GM12875 (cell line): ENCODE measurements around the gene TTYH2.
"Not testable (repeated sequence)": the region's sequence is repeated elsewhere in the genome, so short reads cannot be mapped to it uniquely, and the experiment has no call there.

ENCODE experiments used
- H3K4me3 ChIP-seq: one replicate; pipeline ENCODE4 v1.5.1; 2011; ENCODE audit warnings: low read depth, low read length, control low read depth
- TF ChIP-seq, protein P1 (sequence below): IDR thresholded peaks from 2 replicates; pipeline ENCODE4 v1.5.1; 2011; ENCODE audit warnings: low read depth, mild to moderate bottlenecking, control low read depth, inconsistent platforms, low read length, moderate library complexity, borderline replicate concordance; ENCODE audit not compliant: insufficient read depth

Gene TTYH2

DNA sequence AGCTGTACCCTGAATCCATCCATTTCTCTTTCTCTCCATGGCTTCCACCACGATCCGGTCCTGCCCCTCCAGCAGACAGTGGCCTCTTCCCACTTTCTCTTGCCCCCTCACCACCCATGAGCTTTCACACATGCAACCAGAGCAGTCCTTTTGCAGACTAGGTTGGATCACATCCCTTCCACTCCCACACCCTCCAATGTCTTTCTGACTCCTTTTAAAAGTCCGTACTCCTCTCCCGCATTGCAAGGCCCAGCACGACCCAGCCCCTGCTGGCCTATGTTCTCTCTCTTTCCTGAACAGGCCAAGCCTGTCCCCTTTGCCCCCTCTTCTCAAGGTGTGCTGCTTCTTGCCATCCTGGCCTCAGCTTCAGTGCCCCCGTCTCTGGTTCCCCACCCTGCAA is 38.2 kb downstream of the TTYH2 start:
- no peak overlapping the region for H3K4me3 ChIP-seq
- TF ChIP-seq, protein P1, sequence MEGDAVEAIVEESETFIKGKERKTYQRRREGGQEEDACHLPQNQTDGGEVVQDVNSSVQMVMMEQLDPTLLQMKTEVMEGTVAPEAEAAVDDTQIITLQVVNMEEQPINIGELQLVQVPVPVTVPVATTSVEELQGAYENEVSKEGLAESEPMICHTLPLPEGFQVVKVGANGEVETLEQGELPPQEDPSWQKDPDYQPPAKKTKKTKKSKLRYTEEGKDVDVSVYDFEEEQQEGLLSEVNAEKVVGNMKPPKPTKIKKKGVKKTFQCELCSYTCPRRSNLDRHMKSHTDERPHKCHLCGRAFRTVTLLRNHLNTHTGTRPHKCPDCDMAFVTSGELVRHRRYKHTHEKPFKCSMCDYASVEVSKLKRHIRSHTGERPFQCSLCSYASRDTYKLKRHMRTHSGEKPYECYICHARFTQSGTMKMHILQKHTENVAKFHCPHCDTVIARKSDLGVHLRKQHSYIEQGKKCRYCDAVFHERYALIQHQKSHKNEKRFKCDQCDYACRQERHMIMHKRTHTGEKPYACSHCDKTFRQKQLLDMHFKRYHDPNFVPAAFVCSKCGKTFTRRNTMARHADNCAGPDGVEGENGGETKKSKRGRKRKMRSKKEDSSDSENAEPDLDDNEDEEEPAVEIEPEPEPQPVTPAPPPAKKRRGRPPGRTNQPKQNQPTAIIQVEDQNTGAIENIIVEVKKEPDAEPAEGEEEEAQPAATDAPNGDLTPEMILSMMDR: no peak

DNA sequence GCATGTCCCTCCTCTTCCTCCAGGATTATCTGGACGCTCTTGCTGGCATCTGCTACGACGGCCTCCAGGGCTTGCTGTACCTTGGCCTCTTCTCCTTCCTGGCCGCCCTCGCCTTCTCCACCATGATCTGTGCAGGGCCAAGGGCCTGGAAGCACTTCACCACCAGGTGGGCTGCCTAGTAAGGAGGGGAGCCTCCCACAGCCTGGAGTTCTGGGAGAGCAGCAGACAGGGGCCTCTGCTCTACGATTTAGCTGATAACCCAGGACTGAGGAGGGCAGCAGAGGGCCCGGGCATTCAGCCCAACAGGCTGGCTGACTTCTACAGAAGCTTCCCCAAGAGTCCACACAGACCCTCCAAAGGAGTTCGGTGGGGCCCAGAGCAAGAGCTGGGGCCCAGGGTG is 38.8 kb downstream of the TTYH2 start:
- TF ChIP-seq, protein P1: no peak

DNA sequence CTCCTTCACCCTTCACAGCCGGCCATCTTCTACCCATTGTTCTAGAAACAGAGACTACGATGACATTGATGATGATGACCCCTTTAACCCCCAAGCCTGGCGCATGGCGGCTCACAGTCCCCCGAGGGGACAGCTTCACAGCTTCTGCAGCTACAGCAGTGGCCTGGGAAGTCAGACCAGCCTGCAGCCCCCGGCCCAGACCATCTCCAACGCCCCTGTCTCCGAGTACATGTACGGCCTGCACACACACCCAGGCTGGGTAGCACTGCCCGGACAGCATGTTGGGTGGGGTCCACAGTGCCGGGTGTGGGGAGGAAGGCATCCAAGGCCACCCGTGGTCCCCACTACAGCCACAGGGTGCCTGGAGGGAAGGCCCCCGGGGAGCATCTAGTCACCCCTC is 39.7 kb downstream of the TTYH2 start:
- no peak overlapping the region for H3K4me3 ChIP-seq
- TF ChIP-seq, protein P1: no peak

More for the DNA sequence above, 38.8 kb downstream of the TTYH2 start:
- H3K4me3 ChIP-seq: no peak overlapping the region

DNA sequence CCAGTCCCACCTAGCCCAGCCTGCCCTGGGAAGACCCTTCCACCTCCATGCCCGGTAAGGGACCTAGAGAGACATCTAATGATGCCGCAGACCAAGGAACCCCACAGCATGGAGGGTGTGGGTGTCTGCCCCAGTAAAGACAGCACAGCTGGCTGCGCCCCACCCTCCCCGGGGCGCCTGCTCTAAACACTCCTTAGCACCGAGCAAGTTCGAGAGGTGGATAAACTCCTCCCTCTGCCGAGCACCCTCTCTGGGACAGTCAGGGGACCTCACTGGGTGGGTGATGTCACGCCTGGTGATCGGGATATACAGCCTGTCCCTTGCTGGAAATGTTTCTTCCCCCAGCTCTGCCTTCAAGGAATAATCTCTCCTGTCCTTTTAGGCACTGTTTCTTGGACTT is 43.9 kb downstream of the TTYH2 start:
- H3K4me3 ChIP-seq: no peak overlapping the region
- TF ChIP-seq, protein P1: no peak

DNA sequence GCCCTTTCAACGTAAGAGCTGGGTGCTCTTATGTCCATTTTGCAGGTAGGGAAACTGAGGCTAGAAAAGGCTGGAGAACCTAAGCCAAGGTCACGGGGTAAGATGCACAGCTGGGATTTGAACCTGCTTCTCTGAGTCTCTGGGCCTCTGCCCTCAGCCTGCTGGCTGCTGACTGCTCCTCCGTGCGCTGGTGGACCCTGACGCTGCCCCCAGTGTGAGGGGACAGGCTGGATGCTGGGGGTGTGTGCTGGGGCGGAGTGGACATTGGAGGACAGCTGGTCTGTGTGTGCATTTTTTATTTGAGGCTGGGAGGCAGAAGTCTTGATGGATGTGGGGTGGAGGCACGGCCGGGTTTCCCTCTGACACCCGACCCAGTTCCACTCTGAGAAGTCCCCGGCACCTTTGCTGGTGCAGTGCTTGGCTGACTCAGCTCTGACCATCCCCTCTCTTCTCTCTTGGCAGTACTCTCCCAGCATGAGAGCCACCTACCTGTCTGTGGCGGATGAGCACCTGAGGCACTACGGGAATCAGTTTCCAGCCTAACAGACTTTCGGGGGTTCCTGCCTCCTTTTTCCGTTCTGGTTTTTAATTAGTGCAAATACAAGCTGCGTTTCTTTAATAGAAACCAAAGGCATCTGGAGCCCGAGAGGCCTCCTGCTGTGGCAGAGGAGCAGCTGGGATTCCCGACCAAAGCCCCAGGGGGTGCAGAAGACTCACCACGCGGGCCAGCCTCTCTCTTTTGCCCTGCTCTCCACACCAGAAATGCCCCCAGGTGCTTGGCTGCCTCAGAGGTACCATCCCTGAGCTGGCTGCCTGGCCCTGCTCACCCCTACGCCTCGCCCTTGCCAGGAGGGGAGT is 46.5 kb downstream of the TTYH2 start:
- no peak overlapping the region for H3K4me3 ChIP-seq
- TF ChIP-seq, protein P1: no peak

DNA sequence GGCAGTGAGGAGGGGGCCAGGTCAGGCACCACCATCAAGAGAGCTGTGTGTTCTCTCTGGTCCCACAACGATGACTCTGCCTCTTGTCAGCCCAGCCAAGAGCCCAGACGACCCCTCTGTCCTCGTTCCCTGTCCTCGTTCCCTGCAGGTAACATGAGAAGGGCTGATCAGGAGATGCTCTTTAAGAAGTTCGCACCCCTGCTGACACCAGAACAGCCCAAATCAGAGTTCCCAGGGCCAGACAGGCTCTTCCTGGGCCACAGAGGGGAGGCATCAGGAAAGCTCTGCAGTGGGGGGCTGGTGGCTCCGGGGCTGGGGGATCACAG is 47.1 kb downstream of the TTYH2 start:
- TF ChIP-seq, protein P1: no peak
- no peak overlapping the region for H3K4me3 ChIP-seq

DNA sequence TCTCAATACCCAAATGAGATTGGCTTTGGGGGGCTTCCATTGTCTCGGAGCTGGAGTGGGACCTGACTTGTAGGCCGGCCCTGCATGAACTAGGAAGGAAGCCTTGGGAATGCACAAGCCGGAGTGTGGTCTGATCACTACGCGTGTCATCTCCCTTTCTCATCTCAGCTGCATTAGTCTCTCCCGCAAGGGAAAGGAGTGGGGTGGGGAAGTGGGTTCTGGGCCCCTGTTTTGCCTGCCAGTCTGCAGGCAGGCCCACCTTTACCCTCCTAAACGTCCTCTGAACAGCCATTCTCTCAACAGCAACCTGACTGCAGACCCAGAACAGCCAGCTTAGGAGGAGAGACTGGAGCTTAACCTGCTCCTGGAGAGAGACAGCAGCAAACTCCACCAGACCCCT is 49.2 kb downstream of the TTYH2 start:
- TF ChIP-seq, protein P1: no peak
- no peak overlapping the region for H3K4me3 ChIP-seq

DNA sequence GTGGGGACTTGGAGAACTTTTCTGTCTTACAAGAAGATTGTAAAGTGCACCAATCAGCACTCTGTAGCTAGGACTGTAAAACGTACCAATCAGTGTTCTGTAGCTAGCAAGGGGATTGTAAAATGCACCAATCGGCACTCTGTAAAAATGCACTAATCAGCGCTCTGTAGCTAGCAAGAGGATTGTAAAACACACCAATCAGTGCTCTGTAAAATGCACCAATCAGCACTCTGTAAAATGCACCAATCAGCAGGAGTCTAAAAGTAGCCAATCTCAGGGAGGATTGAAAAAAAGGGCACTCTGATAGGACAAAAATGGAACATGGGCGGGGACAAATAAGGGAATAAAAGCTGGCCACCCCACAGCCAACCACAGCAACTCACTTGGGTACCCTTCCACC is 53.7 kb downstream of the TTYH2 start:
- not testable (repeated sequence) for H3K4me3 ChIP-seq
